Activated CD8-positive, alpha-beta memory T cell treated with anti-CD3 and anti-CD28 coated beads for 24 hours (primary cell): ENCODE results near the gene PRKCZ.
A peak's percentile ranks its signal among the peaks of the same experiment; 100 is the strongest.

Experiments
- DNase-seq: peaks from one replicate; pipeline ENCODE4 v3.0.0-alpha.2; 2020

PRKCZ gene

GRCh38 chr1:2025491-2025981, 24.7 kb upstream of the PRKCZ start:
- no peak for DNase-seq

DNA sequence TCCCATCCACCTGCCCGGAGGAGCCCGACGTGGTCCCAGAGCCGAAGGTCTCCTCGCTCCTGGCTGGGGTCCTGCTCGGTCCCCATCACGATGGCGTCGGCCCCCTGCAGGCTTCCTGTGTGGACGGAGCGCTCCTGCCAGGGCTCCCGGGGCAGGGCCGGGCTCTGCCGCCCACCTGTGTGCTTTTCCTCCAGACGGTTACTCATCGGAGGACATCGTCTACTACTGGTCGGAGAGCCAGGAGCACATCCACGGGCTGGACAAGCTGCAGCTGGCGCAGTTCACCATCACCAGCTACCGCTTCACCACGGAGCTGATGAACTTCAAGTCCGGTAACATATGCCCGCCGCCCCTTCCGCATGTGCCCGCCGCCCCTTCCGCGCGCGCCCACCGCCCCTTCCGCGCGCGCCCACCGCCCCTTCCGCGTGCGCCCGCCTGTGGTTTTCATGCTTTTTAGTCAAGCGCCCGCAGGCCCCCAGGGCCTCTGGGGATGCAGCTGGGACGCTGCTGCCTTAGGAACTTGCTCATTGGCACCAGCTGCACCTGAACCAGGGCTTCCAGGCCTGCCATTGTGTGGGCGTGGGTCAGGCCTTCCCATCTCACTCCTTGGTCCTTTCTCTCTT, 22.1 kb upstream of the PRKCZ start:
- no peak for DNase-seq

DNA sequence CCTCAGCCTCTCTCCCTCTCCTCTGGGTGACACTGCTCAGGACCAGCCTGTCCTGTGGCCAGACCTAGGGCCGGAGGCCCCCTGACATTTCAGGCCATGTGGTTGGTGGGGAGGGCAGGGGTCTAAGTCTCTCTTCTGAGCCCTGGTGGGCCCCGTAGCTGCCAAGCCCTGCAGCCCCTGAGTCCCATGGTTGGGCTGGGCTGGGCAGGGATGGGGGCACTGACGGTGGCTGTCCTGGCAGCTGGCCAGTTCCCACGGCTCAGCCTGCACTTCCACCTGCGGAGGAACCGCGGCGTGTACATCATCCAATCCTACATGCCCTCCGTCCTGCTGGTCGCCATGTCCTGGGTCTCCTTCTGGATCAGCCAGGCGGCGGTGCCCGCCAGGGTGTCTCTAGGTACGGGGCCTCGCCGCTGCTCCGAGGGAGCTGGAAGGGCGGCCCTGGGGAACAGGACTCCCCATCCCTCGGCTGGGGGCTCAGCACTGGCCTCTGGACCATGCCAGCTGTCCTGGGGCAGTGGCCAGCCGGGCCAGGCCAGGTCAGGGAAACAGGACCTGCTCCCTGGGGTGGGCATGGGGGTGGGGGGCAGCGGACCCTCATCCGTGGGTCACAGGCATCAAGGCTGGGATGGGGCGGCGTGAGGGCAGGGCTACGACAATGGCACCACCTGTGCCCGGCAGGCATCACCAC, 21.2 kb upstream of the PRKCZ start:
- no peak for DNase-seq

GRCh38 chr1:2029561-2029960, 20.6 kb upstream of the PRKCZ start:
- DNase-seq: no peak

GRCh38 chr1:2030076-2030871, 19.9 kb upstream of the PRKCZ start:
- no peak for DNase-seq

DNA sequence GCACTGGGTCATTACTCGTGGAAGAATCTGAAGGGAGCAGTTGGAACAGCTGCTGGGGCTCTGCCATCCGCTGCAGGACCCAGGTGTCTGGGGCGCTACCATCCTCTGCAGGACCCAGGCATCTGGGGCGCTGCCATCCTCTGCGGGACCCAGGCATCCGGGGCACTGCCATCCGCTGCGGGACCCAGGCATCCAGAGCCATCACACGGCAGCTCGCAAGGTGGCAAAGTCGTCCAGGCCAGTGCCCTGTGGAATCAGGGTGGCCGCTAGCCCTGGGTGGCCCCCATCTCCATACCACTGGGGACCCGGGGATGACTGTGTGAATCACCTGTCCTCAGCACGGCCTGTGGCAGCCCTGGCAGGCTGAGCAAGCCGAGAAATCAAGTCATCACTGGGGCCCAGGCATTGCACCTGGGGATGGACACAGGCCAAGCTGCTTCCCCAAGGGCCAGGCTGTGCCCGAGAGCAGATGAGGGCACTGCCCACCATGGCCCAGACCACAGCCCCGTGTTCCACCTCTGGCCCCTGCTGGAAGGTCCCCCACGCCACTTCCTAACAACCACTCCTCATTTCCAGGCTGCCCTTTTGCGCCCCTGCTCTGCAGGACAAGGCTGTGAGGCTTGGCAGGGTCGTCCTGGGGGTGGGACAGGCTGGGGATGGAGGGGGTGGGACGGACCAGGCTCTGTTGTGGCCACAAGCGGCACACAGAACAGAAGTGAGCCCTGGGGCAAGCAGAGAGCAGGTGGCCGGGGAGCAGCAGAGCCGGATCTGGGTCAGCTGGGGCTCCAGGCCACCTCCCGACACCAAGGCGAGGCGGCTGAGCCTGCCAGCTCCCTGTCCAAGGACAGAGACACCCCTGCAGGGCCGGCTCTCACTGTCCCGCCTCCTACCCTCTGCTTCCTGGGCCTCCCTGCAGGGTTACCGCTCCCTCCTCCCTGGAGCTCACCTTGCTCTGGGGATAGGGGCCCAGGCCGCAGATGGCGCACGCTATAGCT, 18.4 kb upstream of the PRKCZ start:
- DNase-seq: no peak

- DNase-seq: no peak
Measured at GRCh38 chr1:2032737-2033136, 17.5 kb upstream of the PRKCZ start.

DNA sequence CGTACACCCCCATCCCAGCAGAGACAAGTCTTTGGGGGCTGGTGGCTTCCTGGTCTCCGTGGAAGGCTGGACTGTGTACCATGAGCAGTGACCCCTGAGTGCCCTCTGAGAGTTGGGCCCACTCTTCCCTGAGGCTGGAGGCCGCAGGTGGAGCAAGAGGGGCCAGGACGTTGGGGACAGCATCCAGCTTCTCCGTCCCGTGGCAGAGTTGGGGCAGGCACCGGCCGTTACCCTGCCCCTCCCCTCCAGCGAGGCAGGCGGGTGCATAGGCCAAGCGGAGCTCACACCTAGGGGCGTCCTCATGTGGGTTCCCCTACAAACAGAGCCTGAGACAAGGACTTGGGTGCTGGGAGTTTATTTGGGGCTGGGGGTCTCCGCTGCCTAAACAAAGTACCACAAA, 17.0 kb upstream of the PRKCZ start:
- no peak for DNase-seq

DNA sequence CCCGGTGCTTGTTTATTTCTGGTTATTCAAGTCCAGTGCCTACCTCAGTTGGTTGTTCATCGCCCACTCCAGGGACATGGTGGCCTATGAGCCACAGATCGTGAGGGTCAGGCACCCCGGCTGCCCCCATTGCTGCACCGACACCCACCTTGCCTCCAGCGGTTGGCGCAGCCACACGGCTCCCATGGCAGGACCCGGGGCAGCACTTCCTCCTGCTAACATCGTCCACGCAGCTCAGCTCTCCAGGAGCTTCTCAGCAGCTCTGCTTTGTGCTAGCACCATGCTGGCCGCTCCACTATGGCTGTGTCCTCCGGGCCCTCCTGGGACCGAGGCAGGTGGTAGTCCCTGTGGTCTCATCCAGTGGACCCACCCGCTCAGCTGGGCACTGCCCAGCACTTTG, 13.9 kb upstream of the PRKCZ start:
- no peak for DNase-seq

DNA sequence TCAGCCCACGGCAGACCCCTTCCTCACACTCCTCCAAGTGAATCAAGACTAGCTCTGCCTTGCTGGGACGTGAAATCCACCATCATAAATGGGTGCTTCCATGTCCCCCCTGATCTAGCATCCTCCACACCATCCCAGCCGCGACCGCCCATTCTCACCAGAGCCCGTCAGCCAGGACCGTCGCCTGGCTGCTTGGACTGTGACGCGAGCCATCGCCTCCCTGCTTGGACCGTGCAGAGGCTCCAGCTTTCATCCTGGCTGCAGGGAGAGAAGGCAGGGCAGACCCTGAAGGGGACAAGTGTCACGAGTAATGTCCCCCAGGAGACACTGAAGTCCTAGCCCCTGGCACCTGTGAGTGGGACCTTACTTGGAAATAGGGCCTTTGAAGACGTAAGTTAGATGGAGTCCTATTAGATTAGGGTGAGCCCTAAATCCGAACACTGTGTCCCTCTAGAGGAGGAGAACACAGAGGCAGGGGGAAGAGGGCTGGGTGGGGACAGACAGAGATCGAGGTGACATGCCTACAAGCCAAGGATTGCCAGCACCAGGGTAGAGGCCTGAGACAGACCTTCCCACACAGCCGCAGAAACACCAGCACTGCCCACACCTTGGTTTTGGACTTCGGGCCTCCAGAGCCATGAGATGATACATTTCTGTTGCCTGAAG, 12.8 kb upstream of the PRKCZ start:
- DNase-seq: no peak

GRCh38 chr1:2038229-2038628, 12.0 kb upstream of the PRKCZ start:
- no peak for DNase-seq

- no peak for DNase-seq
Measured at GRCh38 chr1:2039251-2039650, 11.0 kb upstream of the PRKCZ start.

DNA sequence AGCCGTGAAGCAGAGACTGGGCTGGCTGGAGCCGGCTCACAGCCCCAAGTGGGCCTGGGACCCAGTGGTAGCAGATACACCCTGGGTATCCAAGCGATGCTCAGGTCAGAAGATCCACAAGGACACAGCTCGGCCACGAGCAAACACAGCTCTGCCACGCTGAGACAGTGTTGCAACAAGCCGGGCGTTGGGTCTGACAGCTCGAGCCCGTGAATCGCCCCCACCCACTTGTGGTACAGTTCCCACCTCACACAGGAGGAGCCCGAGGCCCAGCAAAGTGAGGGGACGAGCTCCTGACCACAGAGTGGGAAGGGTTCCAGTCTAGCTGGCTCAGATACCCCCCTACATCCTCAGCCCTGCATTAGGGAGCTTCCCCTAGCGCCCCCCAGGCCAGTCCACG, 8.9 kb upstream of the PRKCZ start:
- DNase-seq: no peak

DNA sequence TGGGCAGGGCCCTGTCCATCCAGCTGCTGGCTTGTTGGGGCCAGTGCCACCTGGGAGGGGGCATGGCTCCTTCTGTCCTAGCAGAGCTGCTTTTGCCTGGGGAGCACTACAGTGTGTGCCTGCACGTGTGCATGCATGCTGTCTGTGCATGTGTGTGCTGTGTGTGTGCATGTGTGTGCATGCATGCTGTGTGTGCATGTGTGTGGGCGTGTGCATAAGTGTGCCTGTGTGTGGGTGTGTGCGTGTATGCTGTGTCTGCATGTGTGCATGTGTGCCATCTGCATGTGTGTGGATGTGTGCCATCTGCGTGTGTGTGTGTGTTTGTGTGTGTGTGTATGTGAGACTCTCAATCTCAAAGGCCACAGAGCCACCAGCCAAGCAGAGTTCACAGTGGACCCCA, 8.3 kb upstream of the PRKCZ start:
- DNase-seq: no peak

- DNase-seq: no peak
Measured at GRCh38 chr1:2042830-2043773, 7.1 kb upstream of the PRKCZ start.

- no peak for DNase-seq
Measured at GRCh38 chr1:2043886-2044285, 6.3 kb upstream of the PRKCZ start.

GRCh38 chr1:2044510-2045319, 5.5 kb upstream of the PRKCZ start:
- peak; percentile 95 for DNase-seq

DNA sequence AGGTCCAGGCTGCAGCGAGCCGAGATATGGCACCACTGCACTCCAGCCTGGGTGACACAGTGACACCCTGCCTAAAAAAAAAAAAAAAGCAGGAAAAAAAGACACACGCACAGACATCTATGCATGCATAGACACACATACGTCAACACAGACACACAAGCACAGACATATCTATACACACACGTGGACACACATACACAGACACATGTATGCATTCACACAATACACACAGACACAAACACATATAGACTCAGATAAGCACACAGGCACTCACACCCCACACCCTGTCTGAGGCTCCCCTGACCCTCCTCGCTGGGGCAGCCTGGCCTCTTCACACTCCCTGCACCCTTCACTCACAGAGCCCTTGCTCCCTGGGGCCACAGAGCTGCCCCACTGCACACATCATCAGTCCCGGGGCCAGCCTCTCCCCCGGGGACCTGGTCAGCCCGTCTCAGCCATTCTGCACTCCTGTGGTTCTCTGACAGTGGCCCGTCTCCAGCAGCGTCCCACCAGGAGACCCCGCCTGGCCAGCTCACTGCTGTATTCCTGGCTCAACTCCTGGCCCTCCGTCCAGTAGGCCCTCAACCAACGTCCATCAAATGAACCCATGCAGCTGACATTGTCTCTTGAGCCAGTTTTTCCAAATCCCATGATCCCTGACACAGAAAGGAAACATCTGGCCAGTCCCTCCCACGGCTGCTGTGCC, 4.6 kb upstream of the PRKCZ start:
- no peak for DNase-seq

DNA sequence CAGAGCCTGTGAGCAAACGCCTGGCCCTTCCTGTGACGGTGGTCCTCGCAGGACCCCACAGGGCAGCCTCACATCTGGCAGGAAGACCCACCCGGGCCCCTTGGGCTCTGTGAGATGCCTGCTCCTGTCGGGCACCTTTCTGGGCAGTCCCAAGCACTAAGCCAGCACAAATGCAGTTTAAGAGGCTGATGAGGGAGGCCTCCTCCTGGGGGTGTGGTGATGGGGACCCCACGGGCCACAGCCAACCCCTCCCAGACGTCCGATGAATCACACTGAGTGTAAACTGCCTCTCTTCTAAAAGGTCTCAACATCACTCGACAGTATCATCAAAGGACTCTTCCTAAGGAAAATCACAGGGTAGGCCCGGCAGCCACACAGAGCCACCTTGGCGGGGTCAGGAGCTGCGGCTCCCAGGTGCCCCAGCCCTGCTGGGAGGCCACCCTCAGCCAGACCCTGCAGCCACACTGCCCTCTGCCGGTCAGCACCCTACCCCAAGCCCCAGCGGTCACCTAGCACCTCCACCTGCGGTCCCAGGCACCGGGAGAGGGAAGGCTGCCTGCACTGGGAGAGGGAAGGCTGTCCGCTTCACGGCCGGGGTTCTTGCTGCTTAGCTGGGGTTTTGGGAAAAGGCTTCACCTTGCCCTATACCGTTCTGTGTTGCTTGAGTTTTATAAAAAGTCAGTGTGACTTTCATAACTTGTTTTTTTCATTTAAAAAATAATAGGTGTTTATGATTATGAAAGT, 3.9 kb upstream of the PRKCZ start:
- DNase-seq: peak; percentile 75
